Mesendoderm (in vitro differentiated cells): ENCODE results near the gene DUOX1.
"Not testable (repeated sequence)": the region's sequence is repeated elsewhere in the genome, so short reads cannot be mapped to it uniquely, and the experiment has no call there.

Experiments
- DNase-seq: peaks from one replicate; pipeline ENCODE4 v3.0.0; 2013
- H2AK5ac ChIP-seq: 2 replicates; pipeline ENCODE4 v1.6.1; 2013; ENCODE audit warnings: low read length, inconsistent platforms
- H2BK120ac ChIP-seq: 2 replicates; pipeline ENCODE4 v1.6.1; 2013; ENCODE audit warnings: low read depth, mild to moderate bottlenecking, low read length, moderate library complexity, mixed read lengths
- H2BK15ac ChIP-seq: replicated peaks from 2 replicates; pipeline ENCODE4 v1.6.1; 2013; ENCODE audit warnings: low read depth, mild to moderate bottlenecking, moderate library complexity
- H2BK5ac ChIP-seq: 2 replicates; pipeline ENCODE4 v1.6.1; 2013; ENCODE audit warnings: low read length, inconsistent platforms
- H3K18ac ChIP-seq: 2 replicates; pipeline ENCODE4 v1.6.1; 2013; ENCODE audit warnings: mild to moderate bottlenecking, low read length, mixed read lengths
- H3K23ac ChIP-seq: one replicate; pipeline ENCODE4 v1.6.1; 2013; ENCODE audit warnings: low read length
- H3K27ac ChIP-seq: 2 replicates; pipeline ENCODE4 v1.5.1; 2013; ENCODE audit warnings: low read depth, mild to moderate bottlenecking, inconsistent platforms, low read length, moderate library complexity
- H3K27me3 ChIP-seq: 2 replicates; pipeline ENCODE4 v1.6.1; 2013; ENCODE audit warnings: low read length, control low read depth, mild to moderate bottlenecking, inconsistent platforms; ENCODE audit not compliant: insufficient read depth, poor library complexity
- H3K36me3 ChIP-seq: 2 replicates; pipeline ENCODE4 v1.6.1; 2013; ENCODE audit warnings: low read length, inconsistent platforms; ENCODE audit not compliant: control insufficient read depth, insufficient read depth
- H3K4ac ChIP-seq: one replicate; pipeline ENCODE4 v1.6.1; 2013; ENCODE audit warnings: low read depth, mild to moderate bottlenecking, low read length, moderate library complexity
- H3K4me1 ChIP-seq: 2 replicates; pipeline ENCODE4 v1.6.1; 2013; ENCODE audit warnings: low read depth, low read length, inconsistent platforms; ENCODE audit not compliant: control insufficient read depth
- H3K4me2 ChIP-seq: 2 replicates; pipeline ENCODE4 v1.6.1; 2013; ENCODE audit warnings: low read length
- H3K4me3 ChIP-seq: 2 replicates; pipeline ENCODE4 v1.5.1; 2013; ENCODE audit warnings: mild to moderate bottlenecking, low read length
- H3K56ac ChIP-seq: one replicate; pipeline ENCODE4 v1.6.1; 2013; ENCODE audit warnings: low read length
- H3K79me1 ChIP-seq: 2 replicates; pipeline ENCODE4 v1.6.1; 2013; ENCODE audit warnings: low read length, inconsistent platforms
- H3K79me2 ChIP-seq: 2 replicates; pipeline ENCODE4 v1.6.1; 2013; ENCODE audit warnings: mild to moderate bottlenecking, low read length; ENCODE audit not compliant: control insufficient read depth, insufficient read depth
- H3K9ac ChIP-seq: 2 replicates; pipeline ENCODE4 v1.6.1; 2013; ENCODE audit warnings: low read length, inconsistent platforms
- H4K5ac ChIP-seq: one replicate; pipeline ENCODE4 v1.6.1; 2013; ENCODE audit warnings: low read length
- H4K8ac ChIP-seq: one replicate; pipeline ENCODE4 v1.6.1; 2013; ENCODE audit warnings: low read depth, mild to moderate bottlenecking, control low read depth, low read length, moderate library complexity
- WGBS: extraction: QIAGEN DNeasy Blood & Tissue Kit; methylation state at CpG from one replicate; pipeline ENCODE4 v1.1.7; 2013; ENCODE audit warnings: low lambda C conversion rate, missing lambda C conversion rate; ENCODE audit not compliant: insufficient coverage; ENCODE audit errors: extremely low coverage; 5-methylcytosine and 5-hydroxymethylcytosine counted together

DUOX1 gene

GRCh38 chr15:45100884-45101625 lies 28.7 kb upstream of the DUOX1 start:
- WGBS, result no CpG with 5 or more reads among the region's 7 CpGs

GRCh38 chr15:45101749-45102148 lies 28.0 kb upstream of the DUOX1 start:
- Histone ChIP-seq H3K4me1 (no peaks in the 10 kb centered on the region), H3K4me2 (no peak overlapping the region), H4K5ac (no peak overlapping the region), H2BK120ac (no peak overlapping the region), H3K79me2 (no peaks in the 10 kb centered on the region), H3K79me1 (no peaks in the 10 kb centered on the region), H3K18ac (no peak overlapping the region), H3K4me3 (no peak overlapping the region), H3K56ac (no peak overlapping the region), H3K36me3 (no peaks in the 10 kb centered on the region), H3K27ac (no peak overlapping the region), H2BK5ac (no peak overlapping the region), H2BK15ac (no peak overlapping the region), H3K27me3 (no peaks in the 10 kb centered on the region), H2AK5ac (no peak overlapping the region), H3K9ac (no peak overlapping the region), H3K4ac (no peak overlapping the region), H4K8ac (no peak overlapping the region), H3K23ac (no peak overlapping the region)
- DNase-seq, result no peak
- no CpG with 5 or more reads among the region's 12 CpGs for WGBS

More at GRCh38 chr15:45100884-45101625, 28.7 kb upstream of the DUOX1 start:
- Histone ChIP-seq H2BK15ac (no peak overlapping the region), H3K27me3 (no peaks in the 10 kb centered on the region), H2AK5ac (no peak overlapping the region), H3K23ac (no peak overlapping the region), H3K79me1 (no peaks in the 10 kb centered on the region), H3K4me1 (no peaks in the 10 kb centered on the region), H4K5ac (no peak overlapping the region), H3K18ac (no peak overlapping the region), H3K79me2 (no peaks in the 10 kb centered on the region), H3K4me2 (no peak overlapping the region), H3K4ac (no peak overlapping the region), H4K8ac (no peak overlapping the region), H3K56ac (no peak overlapping the region), H3K36me3 (no peaks in the 10 kb centered on the region), H3K9ac (no peak overlapping the region), H2BK5ac (no peak overlapping the region), H3K27ac (no peak overlapping the region), H3K4me3 (no peak overlapping the region), H2BK120ac (no peak overlapping the region)
- no peak for DNase-seq

GRCh38 chr15:45102226-45102625 lies 27.6 kb upstream of the DUOX1 start:
- no peak overlapping the region for H4K5ac ChIP-seq
- no peaks in the 10 kb centered on the region for H3K79me1 ChIP-seq
- H3K27me3 ChIP-seq, result no peaks in the 10 kb centered on the region
- no peak overlapping the region for H3K4me3 ChIP-seq
- no peaks in the 10 kb centered on the region for H3K79me2 ChIP-seq
- no peak overlapping the region for H3K56ac ChIP-seq
- no peak overlapping the region for H3K9ac ChIP-seq
- WGBS, result no CpG with 5 or more reads among the region's 6 CpGs
- no peak overlapping the region for H3K18ac ChIP-seq
- H2BK15ac ChIP-seq, result no peak overlapping the region
- no peaks in the 10 kb centered on the region for H3K36me3 ChIP-seq
- H3K4me2 ChIP-seq, result no peak overlapping the region
- no peak overlapping the region for H3K27ac ChIP-seq
- H4K8ac ChIP-seq, result no peak overlapping the region
- no peak for DNase-seq
- no peaks in the 10 kb centered on the region for H3K4me1 ChIP-seq
- no peak overlapping the region for H2BK120ac ChIP-seq
- no peak overlapping the region for H3K23ac ChIP-seq
- no peak overlapping the region for H3K4ac ChIP-seq
- H2BK5ac ChIP-seq, result no peak overlapping the region
- H2AK5ac ChIP-seq, result no peak overlapping the region

GRCh38 chr15:45104170-45104569 lies 25.6 kb upstream of the DUOX1 start:
- H3K4me3 ChIP-seq, H3K4me2 ChIP-seq, H4K5ac ChIP-seq, H3K79me2 ChIP-seq, H3K9ac ChIP-seq, H3K79me1 ChIP-seq, DNase-seq, H2BK5ac ChIP-seq, H2BK120ac ChIP-seq, H3K4me1 ChIP-seq, H3K4ac ChIP-seq, H4K8ac ChIP-seq, H3K36me3 ChIP-seq, H3K23ac ChIP-seq, H3K18ac ChIP-seq, H3K56ac ChIP-seq, H2BK15ac ChIP-seq, H3K27ac ChIP-seq, H2AK5ac ChIP-seq, H3K27me3 ChIP-seq: not testable (repeated sequence)
- no CpG with 5 or more reads among the region's 9 CpGs for WGBS

- H4K8ac ChIP-seq, result no peak overlapping the region
- no peak overlapping the region for H3K27ac ChIP-seq
- no peaks in the 10 kb centered on the region for H3K79me2 ChIP-seq
- no peak overlapping the region for H3K9ac ChIP-seq
- peaks cover 12% of the 10 kb centered on the region for H3K27me3 ChIP-seq
- H3K79me1 ChIP-seq, result no peaks in the 10 kb centered on the region
- no peaks in the 10 kb centered on the region for H3K36me3 ChIP-seq
- no peak overlapping the region for H4K5ac ChIP-seq
- H3K4me1 ChIP-seq, result no peaks in the 10 kb centered on the region
- H3K23ac ChIP-seq, result no peak overlapping the region
- H2BK5ac ChIP-seq, result no peak overlapping the region
- no peak overlapping the region for H3K18ac ChIP-seq
- no peak overlapping the region for H2AK5ac ChIP-seq
- H2BK120ac ChIP-seq, result no peak overlapping the region
- H2BK15ac ChIP-seq, result no peak overlapping the region
- H3K4me2 ChIP-seq, result no peak overlapping the region
- H3K56ac ChIP-seq, result no peak overlapping the region
- no peak overlapping the region for H3K4me3 ChIP-seq
- no peak for DNase-seq
- no CpG with 5 or more reads among the region's 11 CpGs for WGBS
- H3K4ac ChIP-seq, result no peak overlapping the region
Observed at GRCh38 chr15:45105586-45105985, 24.2 kb upstream of the DUOX1 start.
